HG02973 (cell line): ENCODE results near the gene TMEM263.
A peak's percentile ranks its signal among the peaks of the same experiment; 100 is the strongest.

Experiments
- ATAC-seq: cut with Tn5 transposase; IDR thresholded peaks from one replicate; pipeline ENCODE4 v1.9.1; 2021; ENCODE audit warnings: moderate library complexity; ENCODE audit not compliant: unreplicated experiment

Gene TMEM263

GRCh38 chr12:106945261-106945851, 10.4 kb upstream of the TMEM263 start:
- ATAC-seq, result no peak

- no peak for ATAC-seq
Measured at GRCh38 chr12:106947461-106947860, 8.2 kb upstream of the TMEM263 start.

DNA sequence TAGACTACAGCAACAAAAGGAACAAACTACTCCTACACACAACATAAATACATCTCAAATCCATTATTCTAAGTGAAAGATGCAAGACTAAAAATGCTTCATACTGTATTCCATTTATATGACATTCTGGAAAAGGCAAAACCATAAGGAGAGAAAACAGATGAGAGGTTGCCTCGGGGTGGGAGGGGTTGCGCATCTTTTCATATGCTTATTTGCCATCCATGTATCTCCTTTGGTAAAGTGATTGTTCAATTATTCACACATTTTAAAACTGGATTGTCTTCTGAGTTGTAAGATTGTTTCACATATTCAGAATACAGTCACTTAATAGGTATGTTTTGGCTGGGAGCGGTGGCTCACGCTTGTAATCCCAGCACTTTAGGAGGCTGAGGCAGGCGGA, 5.1 kb upstream of the TMEM263 start:
- no peak for ATAC-seq

GRCh38 chr12:106953352-106954250, 2.1 kb upstream of the TMEM263 start:
- ATAC-seq, result no peak

GRCh38 chr12:106954462-106955376, 988 bp upstream of the TMEM263 start:
- peak; percentile 17 for ATAC-seq

- ATAC-seq, result peak; percentile 28
Measured at GRCh38 chr12:106956048-106956578, 406 bp downstream of the TMEM263 start.

- ATAC-seq, result no peak
Measured at GRCh38 chr12:106957583-106957982, 1.9 kb downstream of the TMEM263 start.

GRCh38 chr12:106960443-106960842, 4.7 kb downstream of the TMEM263 start:
- ATAC-seq, result no peak

DNA sequence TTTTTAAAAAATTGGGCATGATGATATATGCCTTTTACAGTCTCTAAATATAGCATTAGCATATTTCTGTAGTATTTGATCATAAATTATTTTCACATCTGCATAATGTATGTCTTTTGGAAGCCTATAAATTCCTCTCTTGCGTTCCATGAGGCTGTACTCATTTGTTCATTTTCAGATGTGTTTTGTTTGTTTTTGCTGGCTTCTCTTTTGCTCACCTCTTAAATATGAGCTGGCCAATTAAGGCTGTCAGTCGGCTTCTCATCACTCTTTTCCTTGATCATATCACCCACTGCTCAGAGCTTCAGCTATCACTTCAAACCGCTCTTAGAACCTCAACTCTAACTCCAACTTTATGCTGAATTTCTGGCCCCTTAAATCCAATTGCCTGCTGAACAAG, 6.6 kb downstream of the TMEM263 start:
- ATAC-seq, result no peak

DNA sequence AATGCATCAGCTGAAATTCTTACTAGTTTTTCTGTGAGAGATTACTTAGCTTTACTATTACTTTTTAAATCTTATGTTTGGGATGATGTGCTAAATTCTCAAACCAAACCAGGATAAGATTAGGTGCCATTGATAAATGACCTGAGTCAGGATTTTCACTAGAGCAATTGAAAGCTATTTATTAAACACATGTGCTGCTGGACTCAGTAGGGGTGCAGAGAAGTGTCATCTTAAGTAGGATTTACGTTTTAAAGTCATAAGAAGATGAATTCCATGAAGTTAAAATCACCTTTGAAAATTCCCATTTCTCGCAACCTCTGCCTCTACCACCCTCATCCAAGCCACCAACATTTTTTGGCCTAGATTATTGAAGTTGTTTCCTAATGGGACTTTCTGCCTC, 8.8 kb downstream of the TMEM263 start:
- ATAC-seq, result no peak

DNA sequence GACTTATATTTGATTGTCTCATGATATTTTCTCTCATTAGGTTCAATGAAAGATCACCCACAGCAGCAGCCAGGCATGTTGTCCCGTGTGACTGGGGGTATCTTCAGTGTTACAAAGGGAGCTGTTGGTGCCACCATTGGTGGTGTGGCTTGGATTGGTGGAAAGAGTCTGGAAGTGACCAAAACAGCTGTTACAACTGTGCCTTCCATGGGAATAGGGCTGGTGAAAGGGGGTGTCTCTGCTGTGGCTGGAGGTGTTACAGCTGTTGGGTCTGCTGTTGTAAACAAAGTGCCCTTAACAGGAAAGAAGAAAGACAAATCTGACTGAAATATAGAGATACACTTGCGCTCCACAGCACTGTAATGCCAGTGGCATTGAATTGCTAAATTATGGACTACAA, 15.4 kb downstream of the TMEM263 start:
- no peak for ATAC-seq

GRCh38 chr12:106973545-106973944, 17.8 kb downstream of the TMEM263 start:
- no peak for ATAC-seq

GRCh38 chr12:106974511-106974910, 18.8 kb downstream of the TMEM263 start:
- peak; percentile 82 for ATAC-seq

DNA sequence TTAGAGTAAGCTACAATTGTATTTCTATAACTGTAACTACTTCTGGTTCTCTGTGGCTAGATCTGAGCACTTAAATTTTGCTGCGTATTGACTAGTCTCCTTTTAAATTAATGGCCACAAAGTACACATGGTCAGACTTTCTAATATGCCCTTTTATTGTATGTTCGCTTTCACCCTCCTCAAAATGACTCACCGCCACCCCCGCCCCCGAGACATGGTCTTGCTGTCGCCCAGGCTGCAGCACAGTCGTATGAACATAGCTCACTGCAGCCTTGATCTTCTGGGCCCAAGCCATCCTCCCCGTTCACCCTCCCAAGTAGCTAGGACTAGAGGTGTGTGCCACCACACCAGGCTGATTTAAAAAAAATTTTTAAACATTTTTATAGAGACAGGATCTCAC, 19.4 kb downstream of the TMEM263 start:
- ATAC-seq, result no peak

- ATAC-seq, result no peak
Measured at GRCh38 chr12:106975993-106976658, 20.4 kb downstream of the TMEM263 start.

- ATAC-seq, result no peak
Measured at GRCh38 chr12:106976668-106977067, 21.0 kb downstream of the TMEM263 start.

DNA sequence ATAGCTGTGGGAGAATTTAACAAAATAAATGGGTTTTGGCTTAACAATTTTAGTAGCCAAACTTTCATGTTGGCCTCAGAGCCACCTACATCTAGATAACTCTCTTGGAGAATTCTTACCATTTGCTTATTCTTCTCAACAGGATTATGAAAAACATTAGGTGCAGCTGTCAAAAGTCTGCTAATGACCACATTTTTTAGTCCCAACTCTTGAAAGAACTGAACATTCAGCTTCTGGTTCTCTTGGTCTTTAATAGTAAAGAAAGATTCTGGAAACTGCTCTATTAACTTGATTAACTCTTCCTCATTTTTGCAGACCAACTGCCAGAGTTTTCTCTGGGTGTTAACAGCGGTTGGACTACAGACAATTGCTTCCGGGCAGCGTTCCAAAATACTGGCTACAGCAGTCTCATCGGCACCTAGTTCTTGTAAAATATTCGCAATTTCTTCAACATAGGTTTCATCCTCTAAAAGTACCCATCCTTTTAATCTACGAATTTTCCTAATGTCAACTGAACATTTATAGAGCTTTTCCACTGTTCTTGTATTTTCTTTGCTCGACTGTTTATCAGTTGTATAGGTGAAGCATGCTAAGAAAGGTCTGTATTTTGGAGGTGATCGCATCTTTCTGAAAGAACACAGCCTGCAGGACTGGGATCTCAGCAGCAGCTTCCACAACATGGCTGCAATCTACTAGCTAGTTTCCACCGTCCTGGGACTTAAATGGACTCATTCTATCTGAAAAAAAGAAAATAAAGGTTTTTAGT, 22.5 kb downstream of the TMEM263 start:
- ATAC-seq, result no peak

DNA sequence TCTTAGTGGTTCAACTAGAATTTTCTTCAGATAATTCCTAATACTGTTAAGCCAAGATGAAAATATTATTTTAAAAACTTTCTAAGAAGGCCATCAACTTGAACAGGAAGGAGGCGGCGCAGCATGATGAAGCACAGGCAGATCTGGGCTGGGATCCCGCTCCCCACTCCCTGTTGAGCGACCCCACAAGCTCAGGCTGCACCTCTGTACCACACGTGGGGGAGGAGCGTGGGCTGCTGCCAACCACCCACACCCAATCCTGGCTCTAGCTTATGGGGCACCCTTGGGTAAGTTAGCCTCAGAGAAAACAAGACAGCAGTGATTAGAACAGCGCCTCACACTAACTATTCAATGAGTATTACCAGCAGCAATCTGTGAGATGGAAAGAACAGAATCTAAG, 25.2 kb downstream of the TMEM263 start:
- ATAC-seq, result no peak

DNA sequence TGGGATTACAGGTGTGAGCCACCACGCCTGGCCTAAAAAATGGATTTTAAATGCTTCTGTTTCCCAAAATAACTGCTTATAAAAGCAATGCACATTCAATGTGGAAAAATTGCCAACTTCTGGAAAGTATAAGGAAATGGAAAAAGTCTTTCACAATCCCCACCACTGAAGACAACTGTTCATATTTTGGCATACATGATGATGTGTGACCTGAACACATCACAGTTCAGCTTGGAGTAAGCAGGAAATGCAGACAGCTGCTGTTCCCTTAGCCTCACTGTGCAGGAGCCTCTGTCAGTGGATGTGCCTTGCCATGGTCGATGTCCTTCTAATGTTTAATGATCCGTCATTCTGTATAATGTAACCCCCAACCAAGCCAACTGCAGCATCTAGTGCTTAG, 26.1 kb downstream of the TMEM263 start:
- ATAC-seq, result no peak

DNA sequence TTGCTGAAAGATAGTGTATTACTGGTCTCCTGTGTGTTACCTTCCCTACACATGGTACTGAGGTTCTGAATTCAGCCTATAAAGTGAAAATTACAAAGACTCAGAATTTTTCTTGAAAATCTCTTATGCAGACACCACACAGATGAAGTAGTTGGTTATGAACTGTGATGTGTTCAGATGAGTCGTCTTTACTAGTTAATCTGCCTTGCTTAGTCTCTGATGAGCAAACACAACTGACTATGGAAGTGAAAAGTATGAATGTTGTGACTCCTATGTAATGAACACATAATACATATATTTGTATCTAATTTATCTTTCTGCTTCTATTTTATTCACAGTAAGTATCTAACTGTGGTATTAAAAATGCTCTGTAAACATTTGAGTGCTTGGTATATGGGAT, 26.5 kb downstream of the TMEM263 start:
- ATAC-seq, result no peak
